GM12801 (cell line): ENCODE results near the gene HIP1R.

ENCODE experiments used
- TF ChIP-seq, protein P1 (sequence below): IDR thresholded peaks from one replicate; pipeline ENCODE4 v1.5.1; 2011; ENCODE audit warnings: control low read depth; ENCODE audit not compliant: insufficient read length; ENCODE audit errors: extremely low read depth

Gene HIP1R

DNA sequence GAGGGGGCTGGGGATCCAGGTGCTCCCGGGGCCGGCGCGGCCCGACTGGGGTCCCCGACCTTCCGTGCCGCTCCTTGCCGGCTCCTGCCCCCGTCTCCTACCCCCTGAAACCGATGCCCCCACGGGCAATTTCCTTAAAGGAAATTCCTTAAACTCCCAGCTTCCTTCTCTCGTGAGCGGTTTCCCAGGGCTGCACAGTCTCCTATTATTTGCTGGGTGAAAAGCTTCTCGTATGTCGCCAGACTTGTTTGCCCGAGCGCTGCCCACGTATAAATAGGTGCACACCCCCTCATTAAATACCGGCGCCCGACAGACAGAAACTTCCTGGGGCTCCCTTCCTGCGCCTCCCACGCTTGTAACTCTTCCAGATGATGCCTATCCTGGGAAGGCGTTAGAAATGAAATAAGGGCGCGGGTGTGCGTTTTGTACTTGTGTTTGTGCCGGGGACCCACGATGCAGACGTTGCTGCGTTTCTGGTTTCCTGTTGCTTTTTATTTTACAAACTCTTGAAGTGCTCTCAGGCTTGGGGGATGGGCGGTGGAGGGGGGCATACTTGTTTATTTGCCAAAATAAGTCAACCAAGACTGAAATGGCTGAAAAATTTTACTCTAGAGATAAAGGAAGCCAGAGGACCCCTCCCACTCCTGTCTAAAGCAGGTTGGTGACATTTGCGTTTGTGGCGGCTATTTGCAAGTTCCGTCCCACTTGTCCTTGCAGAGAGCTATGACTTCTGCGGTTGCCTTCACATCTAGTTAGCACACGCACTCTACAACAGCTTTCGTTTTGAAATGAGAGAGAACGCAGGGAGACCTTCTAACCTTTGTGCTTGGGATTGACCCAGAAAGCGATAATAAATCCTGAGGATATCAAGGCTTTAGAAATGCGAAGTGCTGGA is 1.0 kb downstream of the HIP1R start:
- TF ChIP-seq, protein P1, sequence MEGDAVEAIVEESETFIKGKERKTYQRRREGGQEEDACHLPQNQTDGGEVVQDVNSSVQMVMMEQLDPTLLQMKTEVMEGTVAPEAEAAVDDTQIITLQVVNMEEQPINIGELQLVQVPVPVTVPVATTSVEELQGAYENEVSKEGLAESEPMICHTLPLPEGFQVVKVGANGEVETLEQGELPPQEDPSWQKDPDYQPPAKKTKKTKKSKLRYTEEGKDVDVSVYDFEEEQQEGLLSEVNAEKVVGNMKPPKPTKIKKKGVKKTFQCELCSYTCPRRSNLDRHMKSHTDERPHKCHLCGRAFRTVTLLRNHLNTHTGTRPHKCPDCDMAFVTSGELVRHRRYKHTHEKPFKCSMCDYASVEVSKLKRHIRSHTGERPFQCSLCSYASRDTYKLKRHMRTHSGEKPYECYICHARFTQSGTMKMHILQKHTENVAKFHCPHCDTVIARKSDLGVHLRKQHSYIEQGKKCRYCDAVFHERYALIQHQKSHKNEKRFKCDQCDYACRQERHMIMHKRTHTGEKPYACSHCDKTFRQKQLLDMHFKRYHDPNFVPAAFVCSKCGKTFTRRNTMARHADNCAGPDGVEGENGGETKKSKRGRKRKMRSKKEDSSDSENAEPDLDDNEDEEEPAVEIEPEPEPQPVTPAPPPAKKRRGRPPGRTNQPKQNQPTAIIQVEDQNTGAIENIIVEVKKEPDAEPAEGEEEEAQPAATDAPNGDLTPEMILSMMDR = no peak

DNA sequence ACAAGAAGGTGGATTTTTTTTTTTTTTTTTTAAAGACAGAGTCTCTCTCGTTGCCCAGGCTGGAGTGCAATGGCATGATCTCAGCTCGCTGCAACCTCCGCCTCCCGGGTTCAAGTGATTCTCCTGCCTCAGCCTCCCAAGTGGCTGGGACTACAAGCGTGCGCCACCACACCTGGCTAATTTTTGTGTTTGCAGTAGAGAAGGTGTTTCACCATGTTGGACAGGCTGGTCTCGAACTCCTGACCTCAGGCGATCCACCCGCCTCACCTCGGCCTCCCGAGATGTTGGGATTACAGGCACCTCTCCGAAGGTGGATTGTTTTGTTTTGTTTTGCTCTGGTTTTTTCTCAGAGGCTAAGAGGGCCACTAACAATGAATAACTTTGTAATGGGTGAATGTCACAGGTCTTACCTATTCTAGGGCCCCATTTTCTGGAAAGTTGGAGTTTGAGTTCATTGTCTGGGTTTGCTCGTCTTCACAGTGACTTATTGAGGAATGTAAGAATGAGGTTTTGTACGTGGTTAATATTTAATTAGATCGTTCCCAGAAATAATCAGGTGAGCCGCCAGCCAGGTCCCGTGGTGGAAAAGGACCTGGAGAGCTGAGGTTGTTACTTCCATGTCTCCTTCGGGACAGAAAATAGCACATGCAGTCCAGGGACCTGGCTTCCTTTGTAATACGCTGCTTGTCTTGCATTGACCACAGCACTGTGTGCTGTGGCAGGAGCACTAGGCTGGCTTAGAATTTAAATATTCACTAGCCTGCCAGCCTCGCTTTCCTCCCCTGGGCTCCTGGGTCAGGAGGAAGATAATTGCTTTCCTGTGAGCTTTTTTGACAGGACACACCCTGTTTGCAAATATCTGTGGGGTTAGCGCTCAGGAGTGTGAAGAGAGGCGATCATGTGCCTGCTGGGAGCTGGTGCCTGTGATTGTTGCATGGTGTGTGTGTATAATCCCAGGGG is 2.3 kb downstream of the HIP1R start:
- TF ChIP-seq, protein P1 = no peak

DNA sequence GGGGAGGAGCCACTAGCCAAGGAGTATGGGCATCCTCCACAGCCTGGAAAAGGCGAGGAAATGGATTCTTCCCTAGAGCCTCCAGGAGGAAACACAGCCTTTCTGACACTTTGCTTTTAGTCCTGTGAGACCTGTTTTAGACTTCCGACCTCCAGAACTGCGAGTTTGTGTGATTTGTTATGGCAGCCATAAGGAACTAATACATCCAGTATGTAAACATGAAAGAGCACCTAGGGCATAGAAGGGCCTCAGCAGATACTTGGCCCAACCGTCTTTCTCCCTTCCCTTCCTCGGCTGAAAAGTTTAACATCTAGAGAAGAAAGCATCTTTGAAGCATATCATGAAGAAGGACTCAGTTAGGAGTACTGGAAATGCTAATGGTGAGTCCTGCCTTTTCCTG is 3.6 kb downstream of the HIP1R start:
- TF ChIP-seq, protein P1 = no peak

DNA sequence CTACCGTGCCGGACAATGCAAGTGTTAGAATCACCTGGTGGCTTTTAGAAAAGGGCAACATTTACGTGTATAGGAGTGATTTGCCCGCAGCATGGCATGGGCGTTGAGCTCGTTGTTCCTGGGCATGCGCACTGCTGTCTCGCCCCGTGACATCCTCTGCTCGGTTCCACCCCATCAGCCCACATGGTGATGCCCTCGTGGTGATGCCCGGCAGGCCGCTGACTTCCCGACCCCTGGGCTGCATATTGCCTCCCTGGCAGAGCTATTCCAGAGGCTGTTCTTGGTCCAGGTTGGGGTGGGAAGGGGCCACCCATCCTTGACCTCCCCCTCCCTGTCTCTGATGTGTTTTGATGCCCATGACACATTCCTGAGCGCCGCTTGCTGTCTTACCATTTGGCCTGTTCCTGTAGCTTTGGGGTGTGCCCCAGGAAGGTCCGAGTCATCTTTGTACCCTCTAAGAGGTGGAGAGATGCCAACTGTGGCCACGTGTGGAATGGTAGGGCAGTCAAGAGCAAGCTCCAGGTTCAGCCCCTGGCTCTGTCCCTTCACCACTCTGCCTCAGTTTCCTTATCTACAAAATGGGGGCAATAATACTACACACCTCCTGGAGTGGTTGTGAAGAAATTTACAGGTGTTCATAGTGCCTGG is 4.8 kb downstream of the HIP1R start:
- TF ChIP-seq, protein P1 = no peak

DNA sequence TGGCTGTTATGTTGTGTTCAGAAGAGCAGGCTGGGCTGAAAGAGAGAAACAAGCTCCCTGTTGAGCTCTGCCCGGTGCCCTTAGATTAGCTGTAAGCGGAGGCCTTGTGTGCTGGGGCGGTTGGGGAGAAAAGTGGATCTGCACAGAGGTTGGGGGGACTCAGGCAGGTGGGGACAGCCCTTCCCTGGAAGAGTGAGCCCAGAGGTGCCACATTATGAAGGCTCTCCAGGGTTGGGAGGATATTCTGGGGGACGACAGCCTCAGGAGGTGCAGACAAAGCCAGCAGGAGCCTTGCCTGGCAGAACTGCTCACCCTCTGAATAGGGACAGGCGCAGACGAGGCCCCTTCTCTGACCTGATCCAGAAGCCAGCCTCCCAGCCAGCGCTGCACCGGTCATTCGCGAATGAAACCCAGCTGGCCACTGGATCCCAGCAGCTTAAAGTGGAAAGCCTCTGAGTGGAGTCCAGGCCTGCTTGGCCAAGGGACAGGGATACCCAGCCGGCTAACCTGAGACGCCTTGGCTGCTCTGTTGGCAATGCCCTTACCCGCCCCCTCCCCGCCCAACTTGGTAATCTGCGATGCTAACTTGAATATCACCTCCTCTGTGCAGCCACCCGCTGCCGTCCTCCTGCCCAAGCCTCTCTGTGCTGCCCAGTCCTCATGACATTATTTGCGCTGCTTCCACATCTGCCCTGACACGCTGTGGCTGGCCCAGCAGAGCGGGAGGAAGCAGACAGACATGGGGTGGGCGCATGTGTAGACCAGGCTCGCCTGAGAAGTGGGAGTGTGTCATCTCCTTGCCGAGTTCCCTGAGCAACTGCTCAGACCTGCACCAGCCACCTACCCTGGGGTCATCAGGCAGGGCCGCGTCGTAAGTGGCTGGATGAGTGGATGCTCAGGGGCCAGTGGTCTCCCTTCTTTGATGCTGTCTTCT is 5.6 kb downstream of the HIP1R start:
- TF ChIP-seq, protein P1 = no peak

DNA sequence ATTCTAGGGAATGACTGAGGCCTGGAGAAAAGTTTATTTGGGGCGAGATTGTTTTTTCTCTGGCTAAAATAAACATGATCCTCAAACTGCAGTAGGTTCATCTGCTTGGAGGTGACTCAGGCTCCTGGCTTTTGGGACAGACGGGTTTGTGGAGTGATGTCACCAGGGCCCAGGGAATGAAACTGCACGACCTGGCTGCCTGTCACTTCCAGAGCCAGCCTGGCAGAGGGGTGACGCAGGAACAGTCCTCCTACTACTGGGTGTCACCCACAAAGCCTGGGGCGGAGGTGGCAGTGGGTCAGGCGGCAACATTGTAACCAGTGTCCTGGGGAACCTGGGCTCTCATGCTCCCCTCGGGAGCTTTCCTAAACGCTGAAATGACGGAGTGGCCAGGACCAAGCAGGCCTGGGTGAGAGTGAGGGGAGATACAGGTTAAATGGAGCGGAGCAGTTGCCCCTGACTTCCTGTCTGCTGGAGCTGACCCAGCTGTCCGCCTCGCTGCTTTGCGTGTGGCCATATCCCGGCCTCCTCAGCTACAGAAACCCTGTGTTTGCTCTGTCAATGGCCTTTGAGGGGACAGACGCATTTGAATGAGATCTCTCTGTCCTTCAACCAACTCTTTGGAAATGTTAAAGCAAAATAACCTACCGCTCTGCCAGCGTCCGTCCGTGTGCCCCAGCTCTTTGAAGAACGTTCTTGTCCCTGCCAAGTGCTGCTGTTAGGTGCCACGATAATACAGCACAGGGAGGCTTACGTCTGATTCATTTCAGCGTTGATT is 6.5 kb downstream of the HIP1R start:
- TF ChIP-seq, protein P1 = no peak
